GM10248 (cell line): Measurements from ENCODE around the gene HIRA.

ENCODE experiments used
- CTCF ChIA-PET: fragments of 300-600 bp; sonication (Branson Sonifier 250); formaldehyde crosslinking; extraction: SDS; loops from one replicate; lab custom pipeline; 2021; ENCODE audit warnings: antibody characterized with exemption; lab: Yijun Ruan, JAX
- POLR2A ChIA-PET: fragments of 350-650 bp; sonication (Branson Sonifier 250); formaldehyde crosslinking; extraction: SDS; loops from one replicate; lab custom pipeline; 2020; ENCODE audit warnings: antibody characterized with exemption; lab: Yijun Ruan, JAX
- DNase-seq: peaks from one replicate; pipeline ENCODE4 v3.0.0; 2012; ENCODE audit errors: extremely low spot score
- CTCF ChIP-seq: IDR thresholded peaks from 2 replicates; pipeline ENCODE4 v1.5.1; 2012; ENCODE audit warnings: mild to moderate bottlenecking, low read depth; ENCODE audit errors: extremely low read depth, missing control alignments, control extremely low read depth

Gene HIRA

GRCh38 chr22:19398206-19398605, 33.3 kb downstream of the HIRA start:
- no peak for DNase-seq
- TF ChIP-seq CTCF = no peak
- CTCF ChIA-PET = interaction anchor here (1.0 to 1.2 kb wide), 2 partner anchors 11 to 98 kb away, joined by 3 to 4 read pairs; no protein-coding TSS in a partner anchor
- POLR2A ChIA-PET = no interaction called here

- no peak for TF ChIP-seq CTCF
- ChIA-PET POLR2A (no interaction called here), CTCF (interaction anchor here (1.0 to 1.2 kb wide), 2 partner anchors 10 to 98 kb away, joined by 3 to 4 read pairs; no protein-coding TSS in a partner anchor)
- DNase-seq = no peak
Measured at GRCh38 chr22:19397734-19398104, 33.8 kb downstream of the HIRA start.

GRCh38 chr22:19396934-19397733, 34.4 kb downstream of the HIRA start:
- CTCF ChIA-PET = interaction anchor here (1.0 to 2.0 kb wide), 4 partner anchors 9 to 97 kb away, joined by 3 to 8 read pairs (median 4); no protein-coding TSS in a partner anchor

GRCh38 chr22:19396561-19396933, 35.0 kb downstream of the HIRA start:
- DNase-seq = no peak
- no peak for TF ChIP-seq CTCF
- ChIA-PET POLR2A (no interaction called here), CTCF (interaction anchor here (1.0 to 2.6 kb wide), 5 partner anchors 9 to 31 kb away, joined by 3 to 9 read pairs (median 4); no protein-coding TSS in a partner anchor)

More at GRCh38 chr22:19396934-19397733, 34.4 kb downstream of the HIRA start:
- no peak for DNase-seq
- TF ChIP-seq CTCF = no peak
- POLR2A ChIA-PET = no interaction called here

GRCh38 chr22:19395276-19395675, 36.3 kb downstream of the HIRA start:
- TF ChIP-seq CTCF = no peak
- ChIA-PET POLR2A (no interaction called here), CTCF (interaction anchor here (1.2 to 2.6 kb wide), 6 partner anchors 9 to 33 kb away, joined by 3 to 9 read pairs (median 4); no protein-coding TSS in a partner anchor)

GRCh38 chr22:19394274-19395050, 37.1 kb downstream of the HIRA start:
- ChIA-PET POLR2A (no interaction called here), CTCF (interaction anchor here (0.9 to 2.6 kb wide), 5 partner anchors 9 to 14 kb away, joined by 3 to 9 read pairs (median 6); no protein-coding TSS in a partner anchor)
- no peak for TF ChIP-seq CTCF
- no peak for DNase-seq

More at GRCh38 chr22:19395276-19395675, 36.3 kb downstream of the HIRA start:
- DNase-seq = no peak
